Choroid plexus epithelial cell (primary cell): ENCODE data around the gene CRYBG3.

Experiments
- DNase-seq: peaks from one replicate; pipeline ENCODE4 v3.0.0-alpha.2; 2010; ENCODE audit warnings: low read depth
- H3K4me3 ChIP-seq: 2 replicates; pipeline ENCODE4 v1.5.1; 2011; ENCODE audit warnings: low read depth, mild to moderate bottlenecking, control low read depth, low read length, moderate library complexity
- CTCF ChIP-seq: conservative IDR thresholded peaks from 2 replicates; pipeline ENCODE4 v1.5.1; 2011; ENCODE audit warnings: low read depth, mild to moderate bottlenecking, control low read depth, inconsistent platforms, low read length, moderate library complexity

The CRYBG3 gene

GRCh38 chr3:97930018-97930417, 108.2 kb downstream of the CRYBG3 start:
- TF ChIP-seq CTCF: no peak
- no peak for DNase-seq
- H3K4me3 ChIP-seq: no peak overlapping the region

GRCh38 chr3:97931218-97931617, 109.4 kb downstream of the CRYBG3 start:
- TF ChIP-seq CTCF: no peak
- no peak for DNase-seq
- H3K4me3 ChIP-seq: no peak overlapping the region

- DNase-seq: peak; percentile 76
Measured at GRCh38 chr3:97932387-97932801, 110.6 kb downstream of the CRYBG3 start.

GRCh38 chr3:97934980-97935695, 113.3 kb downstream of the CRYBG3 start:
- H3K4me3 ChIP-seq: no peak overlapping the region
- no peak for TF ChIP-seq CTCF
- DNase-seq: no peak

More at GRCh38 chr3:97932387-97932801, 110.6 kb downstream of the CRYBG3 start:
- H3K4me3 ChIP-seq: no peak overlapping the region
- no peak for TF ChIP-seq CTCF

- DNase-seq: no peak
- H3K4me3 ChIP-seq: no peak overlapping the region
- TF ChIP-seq CTCF: no peak
Measured at GRCh38 chr3:97935842-97936241, 114.0 kb downstream of the CRYBG3 start.

- no peak for DNase-seq
- no peak overlapping the region for H3K4me3 ChIP-seq
- no peak for TF ChIP-seq CTCF
Measured at GRCh38 chr3:97937205-97937604, 115.4 kb downstream of the CRYBG3 start.

- no peak for DNase-seq
- TF ChIP-seq CTCF: no peak
- no peak overlapping the region for H3K4me3 ChIP-seq
Measured at GRCh38 chr3:97938444-97938843, 116.6 kb downstream of the CRYBG3 start.
